Daoy (cell line): ENCODE results near the gene ATP1A4. TPM values are rescaled to one million over a fixed set of nuclear protein-coding genes. Genes with fewer than 3 reads are reported as not detected.

Experiments
- DNase-seq: peaks from one replicate; pipeline ENCODE4 v3.0.0-alpha.2; 2015; ENCODE audit warnings: low read depth
- total RNA-seq: library from RNA; depleted of rRNA; stranded (reverse); fragments of >200 nt; shearing (Covaris generic); gene quantifications from 2 replicates; pipeline ENCODE4 v1.2.3, GENCODE V29; 2014

ATP1A4 gene
- total RNA-seq, 1 experiment from 2014 or later: not detected

- no peak for DNase-seq
Measured at GRCh38 chr1:160144921-160145320, 6.5 kb upstream of the ATP1A4 start.

- no peak for DNase-seq
Measured at GRCh38 chr1:160146107-160146506, 5.3 kb upstream of the ATP1A4 start.

DNA sequence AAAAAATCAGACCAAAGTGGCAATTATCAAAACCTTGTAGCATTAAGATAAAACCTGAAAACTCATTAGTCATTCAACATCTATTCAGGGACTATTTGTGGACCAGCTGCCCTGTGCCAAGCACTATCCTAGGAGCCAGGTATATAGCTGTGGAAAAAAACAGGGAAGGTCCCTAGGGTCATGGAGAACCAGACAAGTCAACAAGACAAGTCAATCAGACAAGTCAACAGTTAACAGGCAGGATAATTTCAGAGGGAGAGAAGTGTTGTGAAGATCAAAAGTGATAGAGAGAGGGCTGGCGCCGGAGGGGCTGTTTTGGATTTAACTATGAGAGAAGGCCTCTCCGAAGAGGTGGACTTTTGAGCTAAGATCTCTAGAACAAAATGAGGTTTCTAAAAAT lies 3.3 kb upstream of the ATP1A4 start:
- DNase-seq: no peak

GRCh38 chr1:160149233-160149632 lies 2.2 kb upstream of the ATP1A4 start:
- no peak for DNase-seq

GRCh38 chr1:160149716-160150115 lies 1.7 kb upstream of the ATP1A4 start:
- DNase-seq: no peak

DNA sequence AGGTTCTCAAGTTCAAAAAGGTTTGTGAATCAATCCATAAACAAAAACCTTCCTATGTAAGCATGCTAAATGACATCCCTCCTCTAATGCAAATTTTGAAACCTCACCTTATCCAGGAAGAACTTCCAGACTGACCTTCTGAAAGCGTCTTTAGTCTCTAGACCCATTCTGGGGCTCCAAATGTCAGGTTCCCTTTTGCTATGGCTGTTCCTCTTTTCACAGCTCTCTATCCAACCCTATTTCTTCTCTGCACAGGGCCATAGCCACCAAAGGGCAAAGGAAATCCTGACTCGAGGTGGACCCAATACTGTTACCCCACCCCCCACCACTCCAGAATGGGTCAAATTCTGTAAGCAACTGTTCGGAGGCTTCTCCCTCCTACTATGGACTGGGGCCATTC lies 3.4 kb downstream of the ATP1A4 start:
- no peak for DNase-seq

- no peak for DNase-seq
Measured at GRCh38 chr1:160156361-160156760, 5.0 kb downstream of the ATP1A4 start.

DNA sequence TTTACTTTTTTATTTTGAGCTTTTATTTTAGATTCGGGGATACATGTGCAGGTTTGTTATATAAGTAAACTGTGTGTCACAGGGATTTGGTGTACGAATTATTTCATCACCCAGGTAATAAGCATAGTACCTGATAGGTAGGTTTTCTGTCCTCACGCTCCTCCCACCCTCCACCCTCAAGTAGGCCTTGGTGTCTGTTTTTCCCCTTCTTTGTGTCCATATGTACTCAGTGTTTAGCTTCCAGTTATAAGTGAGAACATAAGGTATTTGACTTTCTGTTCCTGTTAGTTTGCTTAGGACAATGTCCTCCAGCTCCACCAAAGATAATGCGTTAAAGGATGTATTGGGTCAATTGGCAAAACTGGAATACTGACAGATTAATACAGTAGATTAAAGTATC lies 5.8 kb downstream of the ATP1A4 start:
- no peak for DNase-seq

DNA sequence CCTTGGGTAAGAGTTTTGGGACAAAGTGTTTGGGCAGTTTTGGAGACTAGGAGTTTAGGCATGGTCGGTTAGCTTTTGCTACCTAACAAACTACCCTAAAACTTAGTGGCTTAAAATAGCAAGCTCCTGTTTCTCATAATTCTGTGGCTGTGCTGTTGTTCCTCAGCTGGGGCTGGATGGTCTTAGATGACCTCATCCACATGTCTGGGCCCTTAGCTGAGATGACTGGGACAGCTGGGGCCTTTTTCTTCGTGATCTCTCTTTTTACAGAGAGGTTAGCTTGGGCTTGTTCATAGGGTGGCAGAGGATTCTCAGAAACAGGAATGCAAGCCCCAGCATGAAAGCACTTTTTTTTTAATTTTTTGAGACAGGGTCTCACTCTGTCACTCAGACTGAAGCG lies 6.6 kb downstream of the ATP1A4 start:
- no peak for DNase-seq

- no peak for DNase-seq
Measured at GRCh38 chr1:160158534-160158933, 7.1 kb downstream of the ATP1A4 start.

GRCh38 chr1:160159846-160160245 lies 8.4 kb downstream of the ATP1A4 start:
- no peak for DNase-seq

DNA sequence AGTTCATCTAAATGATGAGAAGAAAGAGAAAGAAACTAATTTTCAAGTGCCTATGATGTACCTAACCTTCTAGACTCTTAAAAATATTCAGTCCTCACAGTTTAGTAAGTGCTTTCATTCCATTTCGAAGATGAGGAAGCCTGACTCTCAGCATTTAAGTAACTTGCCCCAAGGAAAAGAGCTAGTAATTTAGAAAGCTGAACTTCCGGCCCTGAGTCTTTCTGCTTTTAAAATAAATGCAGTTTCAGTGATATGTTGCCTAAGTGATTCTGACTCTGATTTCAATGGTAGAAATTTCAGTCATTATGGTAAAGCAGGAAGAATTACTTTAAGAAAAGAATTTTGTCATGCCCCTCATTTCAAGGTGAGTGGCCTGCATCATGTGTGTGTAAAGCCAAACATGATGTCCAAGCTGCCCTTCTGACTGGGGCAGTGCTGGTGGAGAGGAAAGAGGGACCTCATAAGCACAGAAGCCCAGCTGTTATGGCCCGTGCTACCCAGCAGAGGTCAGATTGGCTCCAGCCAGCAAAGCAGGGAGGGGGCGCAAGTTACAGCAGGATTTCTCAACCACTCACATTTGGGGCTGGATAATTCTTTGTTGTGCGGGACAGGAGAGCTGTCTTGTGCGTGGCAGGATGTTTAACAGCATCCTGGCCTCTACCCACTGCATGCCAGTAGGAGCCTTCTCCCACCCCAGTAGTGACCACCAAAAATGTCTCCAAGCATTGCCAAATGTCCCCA lies 10.7 kb downstream of the ATP1A4 start:
- DNase-seq: peak; percentile 18

- no peak for DNase-seq
Measured at GRCh38 chr1:160162931-160163330, 11.5 kb downstream of the ATP1A4 start.

- DNase-seq: peak; percentile 18
Measured at GRCh38 chr1:160163615-160164014, 12.2 kb downstream of the ATP1A4 start.

DNA sequence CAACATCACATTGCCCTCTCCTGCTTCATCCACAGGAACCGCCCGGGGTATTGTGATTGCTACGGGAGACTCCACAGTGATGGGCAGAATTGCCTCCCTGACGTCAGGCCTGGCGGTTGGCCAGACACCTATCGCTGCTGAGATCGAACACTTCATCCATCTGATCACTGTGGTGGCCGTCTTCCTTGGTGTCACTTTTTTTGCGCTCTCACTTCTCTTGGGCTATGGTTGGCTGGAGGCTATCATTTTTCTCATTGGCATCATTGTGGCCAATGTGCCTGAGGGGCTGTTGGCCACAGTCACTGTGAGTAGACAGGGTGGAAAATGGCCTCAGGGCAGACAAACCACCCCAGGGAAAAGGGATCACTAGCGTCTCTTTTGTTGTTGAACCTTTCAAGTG lies 12.7 kb downstream of the ATP1A4 start:
- no peak for DNase-seq

GRCh38 chr1:160166166-160166868 lies 14.9 kb downstream of the ATP1A4 start:
- no peak for DNase-seq

DNA sequence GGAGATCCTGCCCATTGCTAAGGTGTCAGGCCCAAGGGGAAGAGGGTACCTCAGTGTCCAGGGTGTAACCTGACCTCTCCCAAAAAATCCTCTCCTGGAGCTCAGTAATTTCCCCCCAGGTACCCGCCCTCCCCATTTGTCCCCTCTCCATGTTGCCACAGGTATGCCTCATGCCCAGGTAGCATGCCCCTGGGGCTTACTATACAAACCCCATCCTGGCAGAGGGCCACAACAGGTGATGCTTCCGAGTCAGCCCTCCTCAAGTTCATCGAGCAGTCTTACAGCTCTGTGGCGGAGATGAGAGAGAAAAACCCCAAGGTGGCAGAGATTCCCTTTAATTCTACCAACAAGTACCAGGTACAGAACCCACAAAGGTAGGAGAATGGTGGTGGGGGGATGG lies 15.7 kb downstream of the ATP1A4 start:
- DNase-seq: no peak

DNA sequence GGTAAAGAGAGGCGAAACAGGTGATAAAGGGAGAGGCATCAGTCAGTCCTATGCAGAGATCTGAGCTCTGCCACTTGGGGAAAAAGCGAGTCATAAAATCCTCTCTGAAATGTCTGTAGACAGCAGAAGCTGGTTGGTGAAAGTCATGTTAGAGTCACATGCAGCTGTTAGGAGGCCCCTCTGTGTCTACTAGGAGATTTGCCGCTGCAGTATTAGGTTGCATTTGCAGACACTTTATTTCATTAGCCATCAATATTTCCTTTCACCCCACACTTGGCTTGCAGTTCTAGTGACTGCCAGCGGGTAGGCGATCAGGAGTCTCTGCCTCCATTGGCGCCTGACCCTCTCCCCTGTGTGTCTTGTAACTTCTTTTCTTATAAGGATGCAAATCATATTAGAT lies 16.2 kb downstream of the ATP1A4 start:
- no peak for DNase-seq

DNA sequence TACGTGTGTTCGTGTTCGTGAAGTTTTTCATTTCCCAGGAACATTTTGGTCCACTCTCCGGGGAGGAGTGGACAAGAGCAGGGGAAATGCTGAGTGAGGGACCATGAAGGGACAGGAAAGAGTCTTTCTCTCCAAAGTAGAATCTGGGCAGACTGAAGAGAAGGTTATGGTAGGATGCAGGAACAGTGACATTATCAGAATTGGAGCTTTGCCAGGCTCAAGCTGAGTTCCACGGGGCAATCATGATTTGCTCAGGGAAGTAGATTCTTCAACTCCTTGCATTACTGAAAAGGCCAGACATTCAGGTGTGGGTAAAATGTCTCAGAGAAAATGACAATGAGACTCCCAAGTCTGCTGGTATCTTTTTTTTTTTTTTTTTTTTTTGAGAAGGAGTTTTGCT lies 16.6 kb downstream of the ATP1A4 start:
- DNase-seq: no peak

DNA sequence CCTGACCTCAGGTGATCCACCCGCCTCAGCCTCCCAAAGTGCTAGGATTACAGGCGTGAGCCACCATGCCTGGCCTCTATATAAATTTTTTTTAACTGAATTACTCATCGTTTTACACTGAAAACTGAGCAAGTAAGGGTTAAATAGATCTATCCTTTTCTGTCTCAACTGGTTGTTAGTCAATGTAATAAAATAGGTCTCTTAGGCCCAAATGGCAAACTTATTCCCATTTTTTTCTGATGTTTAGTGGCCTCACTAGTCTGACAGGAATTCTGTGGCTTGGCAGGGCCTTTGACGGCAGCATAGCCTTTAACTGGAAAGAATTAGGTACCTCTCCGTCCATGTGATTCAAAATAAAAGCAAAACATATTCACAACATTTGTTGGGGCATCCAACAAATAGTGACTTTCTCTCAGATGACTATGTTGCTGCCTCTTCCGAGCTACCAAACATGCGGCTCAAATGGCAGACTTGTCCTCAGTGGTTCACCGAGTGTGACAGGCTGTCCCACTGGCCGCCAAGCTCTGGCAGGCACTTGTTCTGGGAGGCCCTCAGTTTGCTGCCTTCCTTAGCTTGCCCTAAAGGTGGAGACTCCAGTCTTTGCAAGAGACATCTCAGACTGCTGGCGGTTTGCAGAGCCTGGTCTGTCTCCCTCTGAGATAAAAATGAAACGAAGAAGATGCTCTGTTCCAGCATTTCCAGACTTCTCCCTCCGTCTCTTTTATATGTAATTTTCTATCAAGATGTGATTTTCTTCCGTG lies 17.4 kb downstream of the ATP1A4 start:
- DNase-seq: no peak

GRCh38 chr1:160169553-160170399 lies 18.4 kb downstream of the ATP1A4 start:
- DNase-seq: no peak

- no peak for DNase-seq
Measured at GRCh38 chr1:160171354-160171753, 20.0 kb downstream of the ATP1A4 start.
